H9 (cell line): ENCODE data around the gene HLA-DQB1. TPM values are rescaled to one million over a fixed set of nuclear protein-coding genes. Genes with fewer than 3 reads are reported as not detected.

Experiments
- DNase-seq: peaks from one replicate; pipeline ENCODE4 v3.0.0-alpha.2; 2017
- H2AFZ ChIP-seq: one replicate; pipeline ENCODE4 v1.6.1; 2013; ENCODE audit warnings: mild to moderate bottlenecking, low read length, control low read depth, moderate library complexity
- H2AK5ac ChIP-seq: 2 replicates; pipeline ENCODE4 v1.6.1; 2013; ENCODE audit warnings: low read length, control low read depth, mixed read lengths; ENCODE audit not compliant: insufficient read length
- H2BK120ac ChIP-seq: one replicate; pipeline ENCODE4 v1.6.1; 2013; ENCODE audit warnings: low read depth, mild to moderate bottlenecking, low read length, control low read depth, inconsistent platforms; ENCODE audit not compliant: poor library complexity, severe bottlenecking
- H2BK12ac ChIP-seq: 2 replicates; pipeline ENCODE4 v1.6.1; 2013; ENCODE audit warnings: low read length, control low read depth, mixed read lengths, low read depth; ENCODE audit not compliant: insufficient read length
- H2BK15ac ChIP-seq: 2 replicates; pipeline ENCODE4 v1.6.1; 2013; ENCODE audit warnings: low read depth, low read length, control low read depth
- H2BK20ac ChIP-seq: one replicate; pipeline ENCODE4 v1.6.1; 2013; ENCODE audit warnings: low read depth, mild to moderate bottlenecking, low read length, control low read depth, inconsistent platforms; ENCODE audit not compliant: poor library complexity, severe bottlenecking
- H2BK5ac ChIP-seq: 2 replicates; pipeline ENCODE4 v1.6.1; 2013; ENCODE audit warnings: low read length, control low read depth, mixed read lengths; ENCODE audit not compliant: insufficient read length
- H3K14ac ChIP-seq: 2 replicates; pipeline ENCODE4 v1.6.1; 2013; ENCODE audit warnings: low read length, control low read depth; ENCODE audit not compliant: insufficient read depth
- H3K18ac ChIP-seq: 2 replicates; pipeline ENCODE4 v1.6.1; 2013; ENCODE audit warnings: low read depth, mild to moderate bottlenecking, mixed read lengths, low read length, control low read depth; ENCODE audit not compliant: insufficient read length
- H3K23ac ChIP-seq: 2 replicates; pipeline ENCODE4 v1.6.1; 2013; ENCODE audit warnings: low read length, control low read depth, mixed read lengths, low read depth; ENCODE audit not compliant: insufficient read length
- H3K23me2 ChIP-seq: 2 replicates; pipeline ENCODE4 v1.6.1; 2013; ENCODE audit warnings: low read depth, mild to moderate bottlenecking, mixed read lengths, low read length, control low read depth; ENCODE audit not compliant: insufficient read length, poor library complexity, severe bottlenecking
- H3K27ac ChIP-seq: 2 replicates; pipeline ENCODE4 v1.5.1; 2013; ENCODE audit warnings: low read length, control low read depth, mixed read lengths, low read depth; ENCODE audit not compliant: insufficient read length
- H3K27me3 ChIP-seq: 2 replicates; pipeline ENCODE4 v1.6.1; 2013; ENCODE audit warnings: low read length, control low read depth, inconsistent platforms; ENCODE audit not compliant: insufficient read depth
- H3K4ac ChIP-seq: 2 replicates; pipeline ENCODE4 v1.6.1; 2013; ENCODE audit warnings: low read depth, mild to moderate bottlenecking, control low read depth, inconsistent platforms, low read length, moderate library complexity
- H3K4me1 ChIP-seq: 2 replicates; pipeline ENCODE4 v1.6.1; 2013; ENCODE audit warnings: low read length, control low read depth, inconsistent platforms; ENCODE audit not compliant: insufficient read depth
- H3K4me2 ChIP-seq: 2 replicates; pipeline ENCODE4 v1.6.1; 2013; ENCODE audit warnings: low read length, control low read depth, mixed read lengths; ENCODE audit not compliant: insufficient read length, insufficient read depth
- H3K56ac ChIP-seq: 2 replicates; pipeline ENCODE4 v1.6.1; 2013; ENCODE audit warnings: low read depth, mild to moderate bottlenecking, mixed read lengths, low read length, control low read depth; ENCODE audit not compliant: insufficient read length
- H3K79me1 ChIP-seq: 2 replicates; pipeline ENCODE4 v1.6.1; 2013; ENCODE audit warnings: low read depth, mild to moderate bottlenecking, moderate library complexity, low read length, control low read depth, inconsistent platforms; ENCODE audit not compliant: insufficient read depth, poor library complexity, severe bottlenecking
- H3K79me2 ChIP-seq: 2 replicates; pipeline ENCODE4 v1.6.1; 2013; ENCODE audit warnings: low read length, control low read depth, inconsistent platforms; ENCODE audit not compliant: insufficient read depth
- H3K9ac ChIP-seq: 2 replicates; pipeline ENCODE4 v1.6.1; 2013; ENCODE audit warnings: low read length, control low read depth, mixed read lengths; ENCODE audit not compliant: insufficient read length; ENCODE audit errors: extremely low read depth
- H3K9me3 ChIP-seq: one replicate; pipeline ENCODE4 v1.6.1; 2013; ENCODE audit warnings: low read depth, low read length, inconsistent platforms; ENCODE audit not compliant: control insufficient read depth
- H3T11ph ChIP-seq: one replicate; pipeline ENCODE4 v1.6.1; 2013; ENCODE audit warnings: mild to moderate bottlenecking, low read length, control low read depth, inconsistent platforms
- H4K20me1 ChIP-seq: one replicate; pipeline ENCODE4 v1.6.1; 2013; ENCODE audit not compliant: control insufficient read depth, insufficient read length, insufficient read depth
- H4K5ac ChIP-seq: 2 replicates; pipeline ENCODE4 v1.6.1; 2013; ENCODE audit warnings: low read depth, mild to moderate bottlenecking, mixed read lengths, low read length, control low read depth; ENCODE audit not compliant: insufficient read length
- H4K8ac ChIP-seq: replicated peaks from 2 replicates; pipeline ENCODE4 v1.6.1; 2013; ENCODE audit warnings: low read length, control low read depth, mixed read lengths, low read depth; ENCODE audit not compliant: insufficient read length
- H4K91ac ChIP-seq: 2 replicates; pipeline ENCODE4 v1.6.1; 2013; ENCODE audit warnings: low read depth, mild to moderate bottlenecking, moderate library complexity, mixed read lengths, low read length, control low read depth; ENCODE audit not compliant: insufficient read length
- H3K27ac Mint-ChIP-seq, 3 experiments: 2 replicates in 2 of 3; 3 replicates in 1 of 3; pipeline ENCODE4 v1.8.0; 2020 to 2021; ENCODE audit warnings: mixed read lengths in 3 of 3, mild to moderate bottlenecking in 1 of 3, moderate library complexity in 1 of 3
- H3K27me3 Mint-ChIP-seq: 2 replicates; pipeline ENCODE4 v1.8.0; 2021; ENCODE audit warnings: low read depth, mild to moderate bottlenecking, moderate library complexity, mixed read lengths
- H3K36me3 Mint-ChIP-seq, 3 experiments: 2 replicates in 2 of 3; 3 replicates in 1 of 3; pipeline ENCODE4 v1.8.0; 2020 to 2021; ENCODE audit warnings: low read depth in 3 of 3, mixed read lengths in 3 of 3; ENCODE audit not compliant: insufficient read depth in 1 of 3
- H3K4me1 Mint-ChIP-seq, 2 experiments: 2 replicates each; pipeline ENCODE4 v1.8.0; 2020; ENCODE audit warnings: mixed read lengths in 2 of 2
- H3K4me3 Mint-ChIP-seq, 2 experiments: 2 replicates in 1 of 2; 3 replicates in 1 of 2; pipeline ENCODE4 v1.8.0; 2020 to 2021; ENCODE audit warnings: mild to moderate bottlenecking in 2 of 2, mixed read lengths in 2 of 2, moderate library complexity in 1 of 2
- H3K9me3 Mint-ChIP-seq, 2 experiments: 2 replicates in 1 of 2; 3 replicates in 1 of 2; pipeline ENCODE4 v1.8.0; 2020; ENCODE audit warnings: mild to moderate bottlenecking in 2 of 2, mixed read lengths in 2 of 2, moderate library complexity in 1 of 2
- CTCF ChIP-seq: fragments of 200-600 bp; sonication (generic); conservative IDR thresholded peaks from 3 replicates; pipeline ENCODE4 v1.8.0; 2021; ENCODE audit warnings: antibody characterized with exemption, mild to moderate bottlenecking
- WGBS: extraction: QIAGEN DNeasy Blood & Tissue Kit; methylation state at CpG from one replicate; pipeline ENCODE4 v1.1.7; 2013; ENCODE audit warnings: missing lambda C conversion rate, low lambda C conversion rate, mixed read lengths; ENCODE audit not compliant: insufficient read length; ENCODE audit errors: extremely low coverage; 5-methylcytosine and 5-hydroxymethylcytosine counted together
- total RNA-seq: library from RNA; stranded (reverse); gene quantifications from 2 replicates; pipeline ENCODE4 v1.2.1, GENCODE V29; 2021

HLA-DQB1 gene
- total RNA-seq, 1 experiment from 2014 or later, result 41.0 TPM

DNA sequence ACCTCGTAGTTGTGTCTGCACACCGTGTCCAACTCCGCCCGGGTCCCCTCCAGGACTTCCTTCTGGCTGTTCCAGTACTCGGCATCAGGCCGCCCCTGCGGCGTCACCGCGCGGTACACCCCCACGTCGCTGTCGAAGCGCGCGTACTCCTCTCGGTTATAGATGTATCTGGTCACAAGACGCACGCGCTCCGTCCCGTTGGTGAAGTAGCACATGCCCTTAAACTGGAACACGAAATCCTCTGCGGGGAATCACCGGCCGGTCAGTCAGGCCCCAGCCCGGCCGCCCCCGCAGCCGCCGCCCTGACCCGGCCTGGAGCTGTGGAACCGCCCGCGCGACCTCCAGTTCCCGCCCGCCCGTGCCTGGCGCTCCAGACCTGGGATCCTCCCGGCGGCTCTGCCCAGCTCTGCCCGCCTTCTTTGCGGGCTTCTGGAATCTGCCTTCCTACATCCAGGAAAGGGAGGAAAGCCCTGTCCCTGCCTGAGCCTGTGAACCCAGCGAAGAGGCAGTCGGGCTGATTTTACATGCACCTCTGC, 1.6 kb downstream of the HLA-DQB1 start:
- no peak overlapping the region for H3K14ac ChIP-seq
- H2BK20ac ChIP-seq, result no peak overlapping the region
- no peak overlapping the region for H3K56ac ChIP-seq
- H3K9me3 Mint-ChIP-seq, result no peaks in the 10 kb centered on the region
- no peak overlapping the region for H4K91ac ChIP-seq
- no peak overlapping the region for H3K18ac ChIP-seq
- H3T11ph ChIP-seq, result no peak overlapping the region
- H3K4me2 ChIP-seq, result peak overlapping the region; percentile 62
- H3K9ac ChIP-seq, result no peak overlapping the region
- peaks cover 22% of the 10 kb centered on the region for H3K27me3 Mint-ChIP-seq
- no peak overlapping the region for H2BK120ac ChIP-seq
- H3K79me1 ChIP-seq, result no peaks in the 10 kb centered on the region
- H3K23ac ChIP-seq, result no peak overlapping the region
- H2BK12ac ChIP-seq, result no peak overlapping the region
- H3K27ac Mint-ChIP-seq, result peak overlapping the region in 1 of 3 experiments; percentile 28; a peak in 1 of 7 replicates
- no peak overlapping the region for H3K27ac ChIP-seq
- no peaks in the 10 kb centered on the region for H3K23me2 ChIP-seq
- H2AK5ac ChIP-seq, result no peak overlapping the region
- H3K27me3 ChIP-seq, result peaks cover 4% of the 10 kb centered on the region; the same call in 1 of the 2 replicates
- no peak overlapping the region for H2AFZ ChIP-seq
- H4K8ac ChIP-seq, result no peak overlapping the region
- H3K4me1 Mint-ChIP-seq, result peaks cover 29 to 35% of the 10 kb centered on the region in 2 experiments
- no peak overlapping the region for H2BK15ac ChIP-seq
- H3K4me3 Mint-ChIP-seq, result peak overlapping the region; percentile 88 to 89
- no peak overlapping the region for H2BK5ac ChIP-seq
- no peak for TF ChIP-seq CTCF
- WGBS, result no CpG with 5 or more reads among the region's 47 CpGs
- no peaks in the 10 kb centered on the region for H3K4me1 ChIP-seq
- peak; percentile 43 for DNase-seq
- H4K20me1 ChIP-seq, result no peaks in the 10 kb centered on the region
- no peak overlapping the region for H3K4ac ChIP-seq
- H4K5ac ChIP-seq, result no peak overlapping the region
- peaks cover 29 to 38% (median 29%) of the 10 kb centered on the region in 3 experiments for H3K36me3 Mint-ChIP-seq
- H3K79me2 ChIP-seq, result no peaks in the 10 kb centered on the region
- H3K9me3 ChIP-seq, result no peaks in the 10 kb centered on the region
